ENCODE measurements around the gene WDFY4. TPM values are rescaled to one million over a fixed set of nuclear protein-coding genes. Genes with fewer than 3 reads are reported as not detected.

WDFY4 gene
- polyA plus RNA-seq, 2 of the 4 experiments (the other 2 are of a cell fraction), result not detected

GRCh38 chr10:48711830-48712229 is 27.2 kb downstream of the WDFY4 start:
- no peak overlapping the region for H3K4me2 ChIP-seq
- DNase-seq (ENCODE audit: low read depth in 1 of 2, low spot score in 1 of 2) (no peak), FAIRE-seq (no peak), ATAC-seq (no peak)
- TF ChIP-seq E2F6 (IDR thresholded peaks at IDR 0.05; ENCODE audit: borderline replicate concordance, low read depth) (no peak), NR3C1 (IDR thresholded peaks at IDR 0.05) (no peak), MYC (IDR thresholded peaks at IDR 0.05; ENCODE audit: borderline replicate concordance, low read length) (no peak), HOXB5 (CRISPR knock-in tag; IDR thresholded peaks at IDR 0.05) (no peak), USF2 (IDR thresholded peaks at IDR 0.05) (no peak), CBX8 (IDR thresholded peaks at IDR 0.05) (no peak), ATOH8 (CRISPR knock-in tag; IDR thresholded peaks at IDR 0.05; ENCODE audit: low read depth) (no peak), ZNF302 (CRISPR knock-in tag; IDR thresholded peaks at IDR 0.05) (no peak), RARB (CRISPR knock-in tag; IDR thresholded peaks at IDR 0.05) (no peak), EHMT2 (IDR thresholded peaks at IDR 0.05; ENCODE audit: low read depth) (no peak), FOXS1 (CRISPR knock-in tag; IDR thresholded peaks at IDR 0.05) (no peak), HMGXB4 (CRISPR knock-in tag; IDR thresholded peaks at IDR 0.05; ENCODE audit: borderline replicate concordance) (no peak)
- no peaks in the 10 kb centered on the region for H3K4me1 ChIP-seq
- POLR2A ChIA-PET, result no interaction called here
- no peak overlapping the region for H3K27ac ChIP-seq
- CTCF ChIA-PET, result interaction anchor here (1.2 to 1.8 kb wide), 3 partner anchors 12 to 56 kb away, joined by 3 to 5 read pairs (median 4); no protein-coding TSS in a partner anchor
- H3K4me3 ChIP-seq, result no peak overlapping the region
- WGBS (ENCODE audit: missing lambda C conversion rate), result 11% methylated on average over 3 of the region's 3 CpGs
- peaks cover 7% of the 10 kb centered on the region; the same call in 1 of the 3 replicates for H3K9me3 ChIP-seq

GRCh38 chr10:48714088-48714487 is 29.4 kb downstream of the WDFY4 start:
- ATAC-seq, result no peak
- Histone ChIP-seq H3K4me2 (no peak overlapping the region), H3K4me3 (no peak overlapping the region), H3K4me1 (no peaks in the 10 kb centered on the region), H3K27ac (no peak overlapping the region), H3K9me3 (peaks cover 7% of the 10 kb centered on the region; the same call in 1 of the 3 replicates)
- ChIA-PET POLR2A (no interaction called here), CTCF (interaction anchor here (1.2 to 1.4 kb wide), 2 partner anchors 11 to 54 kb away, joined by 3 read pairs; no protein-coding TSS in a partner anchor)
- no peak for TF ChIP-seq MYC (IDR thresholded peaks at IDR 0.05; ENCODE audit: borderline replicate concordance, low read length)
- TF ChIP-seq HMGXB4 (CRISPR knock-in tag; IDR thresholded peaks at IDR 0.05; ENCODE audit: borderline replicate concordance), result no peak
- no peak for TF ChIP-seq SMC3 (IDR thresholded peaks at IDR 0.05)
- no peak for TF ChIP-seq JUN (IDR thresholded peaks at IDR 0.05)
- TF ChIP-seq RAD21 (conservative IDR thresholded peaks at IDR 0.05 in 1 of 2, IDR thresholded peaks at IDR 0.05 in 1 of 2), result no peak
- no peak for TF ChIP-seq FOSL2 (IDR thresholded peaks at IDR 0.05)
- no peak for TF ChIP-seq FOSL2 (CRISPR knock-in tag; IDR thresholded peaks at IDR 0.05)
- TF ChIP-seq CEBPB (IDR thresholded peaks at IDR 0.05), result no peak
- no peak for TF ChIP-seq ZFP36 (IDR thresholded peaks at IDR 0.05; ENCODE audit: borderline replicate concordance, partially characterized antibody)
- TF ChIP-seq PHF8 (IDR thresholded peaks at IDR 0.05; ENCODE audit: borderline replicate concordance, low read depth), result no peak
- no peak for TF ChIP-seq HEYL (CRISPR knock-in tag; IDR thresholded peaks at IDR 0.05)
- no peak for TF ChIP-seq MAX (IDR thresholded peaks at IDR 0.05)
- no peak for TF ChIP-seq HOXA7 (CRISPR knock-in tag; IDR thresholded peaks at IDR 0.05)
- TF ChIP-seq ZSCAN20 (CRISPR knock-in tag; IDR thresholded peaks at IDR 0.05), result no peak
- no peak for TF ChIP-seq NPAS2 (CRISPR knock-in tag; IDR thresholded peaks at IDR 0.05; ENCODE audit: borderline replicate concordance)
- FAIRE-seq, result no peak
- DNase-seq (ENCODE audit: low read depth in 1 of 2, low spot score in 1 of 2), result no peak
